H1 (cell line): ENCODE measurements around the gene USP36. TPM values are rescaled to one million over a fixed set of nuclear protein-coding genes. Genes with fewer than 3 reads are reported as not detected.

Experiments
- CTCF ChIA-PET: fragments of 300-600 bp; sonication (Branson Sonifier 250); formaldehyde crosslinking; loops from one replicate; lab custom pipeline; 2021; ENCODE audit not compliant: partially characterized antibody; lab: Charles Lee
- POLR2A ChIA-PET: fragments of 300-600 bp; sonication (Branson Sonifier 250); formaldehyde crosslinking; loops from one replicate; lab custom pipeline; 2021; ENCODE audit warnings: inconsistent platforms; ENCODE audit not compliant: partially characterized antibody; lab: Charles Lee
- DNase-seq, 2 experiments: peaks; one replicate each; pipeline versions ENCODE4 v3.0.0 to v3.0.0-alpha.2; 2010 to 2022; ENCODE audit warnings: low spot score in 2 of 2, low read depth in 1 of 2, mixed read lengths in 1 of 2
- FAIRE-seq: peaks from 2 replicates; lab custom pipeline; 2011; peaks lifted over from hg19 to GRCh38; lab: Jason Lieb, UNC
- H2AFZ ChIP-seq: 2 replicates; pipeline ENCODE4 v1.8.1; 2012; ENCODE audit warnings: low read length, inconsistent platforms
- H2AK5ac ChIP-seq: 2 replicates; pipeline ENCODE4 v1.6.1; 2013; ENCODE audit warnings: low read depth, low read length
- H2BK120ac ChIP-seq: replicated peaks from 2 replicates; pipeline ENCODE3; 2013; ENCODE audit warnings: low read depth, low read length, inconsistent platforms
- H2BK12ac ChIP-seq: 2 replicates; pipeline ENCODE4 v1.6.1; 2013; ENCODE audit warnings: low read depth, low read length
- H2BK15ac ChIP-seq: 2 replicates; pipeline ENCODE4 v1.6.1; 2013; ENCODE audit warnings: low read length
- H2BK20ac ChIP-seq: 2 replicates; pipeline ENCODE4 v1.6.1; 2013; ENCODE audit warnings: low read length
- H2BK5ac ChIP-seq: 2 replicates; pipeline ENCODE4 v1.6.1; 2013; ENCODE audit warnings: low read depth, low read length
- H3K14ac ChIP-seq: 2 replicates; pipeline ENCODE4 v1.6.1; 2013; ENCODE audit warnings: inconsistent platforms; ENCODE audit not compliant: insufficient read length
- H3K18ac ChIP-seq: 2 replicates; pipeline ENCODE4 v1.6.1; 2013; ENCODE audit warnings: low read length; ENCODE audit errors: extremely low read depth
- H3K23ac ChIP-seq: 2 replicates; pipeline ENCODE4 v1.6.1; 2013; ENCODE audit warnings: inconsistent platforms; ENCODE audit not compliant: insufficient read length
- H3K23me2 ChIP-seq: 2 replicates; pipeline ENCODE4 v1.6.1; 2013; ENCODE audit warnings: low read depth, low read length
- H3K27ac ChIP-seq: 2 replicates; pipeline ENCODE4 v1.6.1; 2011; ENCODE audit warnings: low read depth, low read length, inconsistent platforms
- H3K27me3 ChIP-seq, 4 experiments: replicated peaks in 1 of 4; 1 replicate in 1 of 4; 2 replicates in 3 of 4; pipeline versions ENCODE4 v1.6.1 to v1.8.1; 2011 to 2013; ENCODE audit warnings: low read length in 3 of 4, mild to moderate bottlenecking in 3 of 4, inconsistent platforms in 2 of 4, mixed read lengths in 2 of 4, moderate library complexity in 1 of 4; ENCODE audit not compliant: control insufficient read depth in 3 of 4, insufficient read depth in 3 of 4; ENCODE audit errors: extremely low read depth in 1 of 4
- H3K36me3 ChIP-seq, 4 experiments: 2 replicates each; pipeline versions ENCODE4 v1.6.1 to v1.8.1; 2011 to 2013; ENCODE audit warnings: mild to moderate bottlenecking in 4 of 4, low read length in 3 of 4, moderate library complexity in 2 of 4, control low read depth in 1 of 4, inconsistent platforms in 1 of 4; ENCODE audit not compliant: insufficient read depth in 4 of 4, control insufficient read depth in 2 of 4
- H3K4ac ChIP-seq: replicated peaks from 2 replicates; pipeline ENCODE3; 2013; ENCODE audit warnings: low read length, low read depth, mixed read lengths, inconsistent platforms; ENCODE audit not compliant: insufficient read length
- H3K4me1 ChIP-seq, 4 experiments: replicated peaks in 1 of 4; 1 replicate in 1 of 4; 2 replicates in 3 of 4; pipeline versions ENCODE4 v1.6.1 to v1.8.1; 2011 to 2013; ENCODE audit warnings: low read length in 3 of 4, inconsistent platforms in 2 of 4, mixed read lengths in 1 of 4; ENCODE audit not compliant: insufficient read depth in 4 of 4, control insufficient read depth in 3 of 4
- H3K4me2 ChIP-seq, 2 experiments: 2 replicates each; pipeline versions ENCODE4 v1.6.1 to v1.8.1; 2011 to 2013; ENCODE audit warnings: low read depth in 2 of 2, low read length in 2 of 2, control low read depth in 1 of 2, inconsistent platforms in 1 of 2, mild to moderate bottlenecking in 1 of 2; ENCODE audit not compliant: insufficient read depth in 1 of 2
- H3K4me3 ChIP-seq, 4 experiments: fragments of 200-600, 300-600 bp in 1 of 4; sonication (generic), shearing (Covaris generic), sonication (Bioruptor Twin) in 1 of 4; 2 replicates each; pipeline versions ENCODE4 v1.5.1 to v1.8.1; 2011 to 2016; ENCODE audit warnings: low read length in 4 of 4, low read depth in 3 of 4, control low read depth in 2 of 4, inconsistent platforms in 2 of 4, mild to moderate bottlenecking in 2 of 4, mixed read lengths in 1 of 4, moderate library complexity in 1 of 4; ENCODE audit not compliant: insufficient read depth in 2 of 4; ENCODE audit errors: extremely low read depth in 1 of 4
- H3K56ac ChIP-seq: replicated peaks from 2 replicates; pipeline ENCODE3; 2013; ENCODE audit warnings: low read depth, mild to moderate bottlenecking, mixed read lengths, low read length, inconsistent platforms; ENCODE audit not compliant: insufficient read length
- H3K79me1 ChIP-seq: 2 replicates; pipeline ENCODE4 v1.6.1; 2013; ENCODE audit warnings: low read depth, low read length, control low read depth
- H3K79me2 ChIP-seq, 2 experiments: 2 replicates each; pipeline versions ENCODE4 v1.6.1 to v1.8.1; 2012 to 2013; ENCODE audit warnings: low read length in 2 of 2, mild to moderate bottlenecking in 2 of 2, inconsistent platforms in 1 of 2; ENCODE audit not compliant: insufficient read depth in 2 of 2, control insufficient read depth in 1 of 2
- H3K9ac ChIP-seq, 4 experiments: replicated peaks in 1 of 4; 1 replicate in 1 of 4; 2 replicates in 3 of 4; pipeline versions ENCODE4 v1.6.1 to v1.8.1; 2011 to 2013; ENCODE audit warnings: low read depth in 3 of 4, low read length in 3 of 4, control low read depth in 2 of 4, mild to moderate bottlenecking in 2 of 4, moderate library complexity in 2 of 4, inconsistent platforms in 1 of 4; ENCODE audit errors: extremely low read depth in 1 of 4
- H3K9me3 ChIP-seq, 2 experiments: 2 replicates each; pipeline versions ENCODE4 v1.6.1 to v1.8.1; 2012 to 2013; ENCODE audit warnings: mild to moderate bottlenecking in 2 of 2, moderate library complexity in 2 of 2, control low read depth in 1 of 2, inconsistent platforms in 1 of 2, low read depth in 1 of 2, low read length in 1 of 2, mixed read lengths in 1 of 2; ENCODE audit not compliant: insufficient read depth in 2 of 2
- H4K20me1 ChIP-seq, 2 experiments: replicated peaks in 1 of 2; 2 replicates each; pipeline versions ENCODE3 to v1.8.1; 2011 to 2013; ENCODE audit warnings: inconsistent platforms in 2 of 2, low read length in 2 of 2, mild to moderate bottlenecking in 1 of 2; ENCODE audit not compliant: insufficient read depth in 2 of 2, control insufficient read depth in 1 of 2
- H4K5ac ChIP-seq: 2 replicates; pipeline ENCODE4 v1.6.1; 2013; ENCODE audit warnings: low read length, low read depth, mixed read lengths, inconsistent platforms; ENCODE audit not compliant: insufficient read length
- H4K8ac ChIP-seq: 2 replicates; pipeline ENCODE4 v1.8.0; 2013; ENCODE audit warnings: mild to moderate bottlenecking, moderate library complexity, low read length, inconsistent platforms; ENCODE audit not compliant: insufficient read depth; ENCODE audit errors: extremely low read depth
- H4K91ac ChIP-seq: replicated peaks from 2 replicates; pipeline ENCODE3; 2013; ENCODE audit warnings: low read length, mixed read lengths, inconsistent platforms; ENCODE audit not compliant: insufficient read length
- EZH2 ChIP-seq: fragments of 200-600 bp; sonication (generic); IDR thresholded peaks from 2 replicates; pipeline ENCODE4 v1.7.1; 2012; ENCODE audit warnings: low read depth, mild to moderate bottlenecking, moderate library complexity, low read length, inconsistent platforms; ENCODE audit not compliant: severe bottlenecking
- KDM4A ChIP-seq: IDR thresholded peaks from one replicate; pipeline ENCODE4 v1.7.1; 2012; ENCODE audit warnings: low read depth, mild to moderate bottlenecking, moderate library complexity, low read length, inconsistent platforms; ENCODE audit not compliant: severe bottlenecking
- MAFK ChIP-seq: IDR thresholded peaks from 2 replicates; pipeline ENCODE4 v1.6.1; 2012; ENCODE audit warnings: low read depth, mild to moderate bottlenecking, improper control_type of control experiment, low read length
- POU5F1 ChIP-seq: IDR thresholded peaks from 2 replicates; pipeline ENCODE4 v1.6.1; 2011; ENCODE audit warnings: low read depth, mild to moderate bottlenecking, low read length, moderate library complexity
- TAF7 ChIP-seq: optimal IDR thresholded peaks from 2 replicates; pipeline ENCODE3; 2011; ENCODE audit warnings: low read depth, mild to moderate bottlenecking, inconsistent platforms, low read length, moderate library complexity, borderline replicate concordance
- WGBS, 2 experiments: shearing (Covaris generic) in 1 of 2; methylation state at CpG; one replicate each; pipeline versions ENCODE4 v1.1.6 to v1.1.7; 2013 to 2015; ENCODE audit warnings: low lambda C conversion rate in 2 of 2, mixed read lengths in 2 of 2, inconsistent platforms in 1 of 2, low coverage in 1 of 2, missing lambda C conversion rate in 1 of 2; ENCODE audit not compliant: insufficient replicate concordance in 2 of 2, insufficient coverage in 1 of 2, insufficient read length in 1 of 2; ENCODE audit errors: extremely low coverage in 1 of 2, missing lambda C conversion rate in 1 of 2; 5-methylcytosine and 5-hydroxymethylcytosine counted together
- polyA plus RNA-seq, 7 experiments: library from polyadenylated mRNA; depleted of rRNA in 3 of 7; stranded (reverse) in 5 of 7; unstranded in 2 of 7; fragments of >200 nt in 5 of 7; fragments of 200-250 nt in 2 of 7; gene quantifications; 1 replicate in 5 of 7; 2 replicates in 1 of 7; 4 replicates in 1 of 7; pipeline versions ENCODE4 v1.2.1 to v1.2.3, GENCODE V29; 2011 to 2013; ENCODE audit warnings: missing spikeins in 2 of 7, mixed read lengths in 2 of 7
- total RNA-seq: library from RNA; stranded (reverse); fragmentation: NEBNext Ultra II Directional; extraction: Animal tissue kit (Norgen Biotek cat#: 25700); gene quantifications from 2 replicates; pipeline ENCODE4 v1.2.1, GENCODE V29; 2021
- TF ChIP-seq, protein P1 (sequence below): IDR thresholded peaks from 2 replicates; pipeline ENCODE4 v1.6.1; 2011; ENCODE audit warnings: low read depth, mild to moderate bottlenecking, low read length; ENCODE audit not compliant: insufficient read depth
- TF ChIP-seq, protein P2 (sequence below): IDR thresholded peaks from 2 replicates; pipeline ENCODE4 v1.6.1; 2011; ENCODE audit warnings: low read length, improper control_type of control experiment

USP36 gene
- total and polyA plus RNA-seq, 2 of the 8 experiments (the other 6 are each of a cell fraction or from before 2014, with no cell fraction given): 40.7 to 67.7 TPM

DNA sequence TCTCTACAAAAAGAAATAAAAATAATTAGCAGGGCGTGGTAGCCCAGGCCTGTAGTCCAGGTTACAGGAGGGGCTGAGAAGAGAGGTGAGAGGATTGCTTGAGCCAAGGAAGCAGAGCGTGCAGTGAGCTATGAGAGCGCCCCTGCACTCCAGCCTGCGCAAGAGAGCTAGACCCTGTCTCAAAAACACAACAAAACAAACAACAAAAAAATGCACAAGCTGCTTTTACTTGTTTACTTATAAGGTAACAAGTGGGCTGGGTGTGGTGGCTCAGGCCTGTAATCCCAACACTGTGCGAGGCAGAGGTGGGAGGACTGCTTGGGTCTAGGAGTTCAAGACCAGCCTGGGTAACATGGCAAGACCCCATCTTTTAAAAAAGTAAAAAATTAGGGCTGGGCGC is 60.3 kb downstream of the USP36 start:
- Histone ChIP-seq H2AK5ac (no peak overlapping the region), H3K56ac (no peak overlapping the region), H3K23ac (no peak overlapping the region), H3K27ac (no peak overlapping the region), H3K9me3 (no peaks in the 10 kb centered on the region), H2BK12ac (no peak overlapping the region), H3K4me3 (no peak overlapping the region), H4K5ac (no peak overlapping the region), H3K36me3 (no peaks in the 10 kb centered on the region), H4K8ac (no peak overlapping the region; the same call in 1 of the 2 replicates), H3K79me2 (no peaks in the 10 kb centered on the region; a peak in 1 of 4 replicates), H3K23me2 (peaks cover 7% of the 10 kb centered on the region; the same call in 1 of the 2 replicates), H3K14ac (no peak overlapping the region), H3K4me2 (no peak overlapping the region; a peak in 1 of 4 replicates), H3K4ac (no peak overlapping the region), H2BK15ac (no peak overlapping the region), H4K91ac (no peak overlapping the region), H3K9ac (no peak overlapping the region), H2AFZ (no peak overlapping the region), H2BK120ac (no peak overlapping the region), H2BK5ac (no peak overlapping the region), H3K18ac (no peak overlapping the region), H3K4me1 (no peaks in the 10 kb centered on the region; a peak in 2 of 7 replicates), H3K79me1 (no peaks in the 10 kb centered on the region), H4K20me1 (peaks cover 0 to 5% of the 10 kb centered on the region in 2 experiments), H3K27me3 (no peaks in the 10 kb centered on the region), H2BK20ac (no peak overlapping the region)
- WGBS, 2 experiments: 88% methylated on average over 6 of the region's 6 CpGs; no CpG with 5 or more reads in 1 of the 2 experiments
- ChIA-PET POLR2A (interaction anchor here (0.6 to 0.9 kb wide), 3 partner anchors 9 to 54 kb away, joined by 3 read pairs; no protein-coding TSS in a partner anchor), CTCF (interaction anchor here (1.2 to 1.4 kb wide), 2 partner anchors 9 to 11 kb away, joined by 4 to 5 read pairs; no protein-coding TSS in a partner anchor)
- FAIRE-seq (no peak), DNase-seq (no peak)
- no peak for TF ChIP-seq EZH2
- TF ChIP-seq, protein P1, sequence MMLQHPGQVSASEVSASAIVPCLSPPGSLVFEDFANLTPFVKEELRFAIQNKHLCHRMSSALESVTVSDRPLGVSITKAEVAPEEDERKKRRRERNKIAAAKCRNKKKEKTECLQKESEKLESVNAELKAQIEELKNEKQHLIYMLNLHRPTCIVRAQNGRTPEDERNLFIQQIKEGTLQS: no peak
- no peak for TF ChIP-seq POU5F1
- TF ChIP-seq MAFK: no peak
- no peak for TF ChIP-seq TAF7
- TF ChIP-seq, protein P2, sequence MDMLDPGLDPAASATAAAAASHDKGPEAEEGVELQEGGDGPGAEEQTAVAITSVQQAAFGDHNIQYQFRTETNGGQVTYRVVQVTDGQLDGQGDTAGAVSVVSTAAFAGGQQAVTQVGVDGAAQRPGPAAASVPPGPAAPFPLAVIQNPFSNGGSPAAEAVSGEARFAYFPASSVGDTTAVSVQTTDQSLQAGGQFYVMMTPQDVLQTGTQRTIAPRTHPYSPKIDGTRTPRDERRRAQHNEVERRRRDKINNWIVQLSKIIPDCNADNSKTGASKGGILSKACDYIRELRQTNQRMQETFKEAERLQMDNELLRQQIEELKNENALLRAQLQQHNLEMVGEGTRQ: no peak
- TF ChIP-seq KDM4A: no peak
